H1 (cell line): ENCODE results near the gene AGAP3. TPM values are rescaled to one million over a fixed set of nuclear protein-coding genes. Genes with fewer than 3 reads are reported as not detected.

Source experiments
- CTCF ChIA-PET: fragments of 300-600 bp; sonication (Branson Sonifier 250); formaldehyde crosslinking; loops from one replicate; lab custom pipeline; 2021; ENCODE audit not compliant: partially characterized antibody; lab: Charles Lee
- POLR2A ChIA-PET: fragments of 300-600 bp; sonication (Branson Sonifier 250); formaldehyde crosslinking; loops from one replicate; lab custom pipeline; 2021; ENCODE audit warnings: inconsistent platforms; ENCODE audit not compliant: partially characterized antibody; lab: Charles Lee
- DNase-seq, 2 experiments: peaks; one replicate each; pipeline versions ENCODE4 v3.0.0 to v3.0.0-alpha.2; 2010 to 2022; ENCODE audit warnings: low spot score in 2 of 2, low read depth in 1 of 2, mixed read lengths in 1 of 2
- FAIRE-seq: peaks from 2 replicates; lab custom pipeline; 2011; peaks lifted over from hg19 to GRCh38; lab: Jason Lieb, UNC
- H2AFZ ChIP-seq: 2 replicates; pipeline ENCODE4 v1.8.1; 2012; ENCODE audit warnings: low read length, inconsistent platforms
- H2AK5ac ChIP-seq: 2 replicates; pipeline ENCODE4 v1.6.1; 2013; ENCODE audit warnings: low read depth, low read length
- H2BK120ac ChIP-seq: replicated peaks from 2 replicates; pipeline ENCODE3; 2013; ENCODE audit warnings: low read depth, low read length, inconsistent platforms
- H2BK12ac ChIP-seq: 2 replicates; pipeline ENCODE4 v1.6.1; 2013; ENCODE audit warnings: low read depth, low read length
- H2BK15ac ChIP-seq: 2 replicates; pipeline ENCODE4 v1.6.1; 2013; ENCODE audit warnings: low read length
- H2BK20ac ChIP-seq: 2 replicates; pipeline ENCODE4 v1.6.1; 2013; ENCODE audit warnings: low read length
- H2BK5ac ChIP-seq: 2 replicates; pipeline ENCODE4 v1.6.1; 2013; ENCODE audit warnings: low read depth, low read length
- H3K14ac ChIP-seq: 2 replicates; pipeline ENCODE4 v1.6.1; 2013; ENCODE audit warnings: inconsistent platforms; ENCODE audit not compliant: insufficient read length
- H3K18ac ChIP-seq: 2 replicates; pipeline ENCODE4 v1.6.1; 2013; ENCODE audit warnings: low read length; ENCODE audit errors: extremely low read depth
- H3K23ac ChIP-seq: 2 replicates; pipeline ENCODE4 v1.6.1; 2013; ENCODE audit warnings: inconsistent platforms; ENCODE audit not compliant: insufficient read length
- H3K23me2 ChIP-seq: 2 replicates; pipeline ENCODE4 v1.6.1; 2013; ENCODE audit warnings: low read depth, low read length
- H3K27ac ChIP-seq: 2 replicates; pipeline ENCODE4 v1.6.1; 2011; ENCODE audit warnings: low read depth, low read length, inconsistent platforms
- H3K27me3 ChIP-seq, 4 experiments: replicated peaks in 1 of 4; 1 replicate in 1 of 4; 2 replicates in 3 of 4; pipeline versions ENCODE4 v1.6.1 to v1.8.1; 2011 to 2013; ENCODE audit warnings: low read length in 3 of 4, mild to moderate bottlenecking in 3 of 4, inconsistent platforms in 2 of 4, mixed read lengths in 2 of 4, moderate library complexity in 1 of 4; ENCODE audit not compliant: control insufficient read depth in 3 of 4, insufficient read depth in 3 of 4; ENCODE audit errors: extremely low read depth in 1 of 4
- H3K36me3 ChIP-seq, 4 experiments: 2 replicates each; pipeline versions ENCODE4 v1.6.1 to v1.8.1; 2011 to 2013; ENCODE audit warnings: mild to moderate bottlenecking in 4 of 4, low read length in 3 of 4, moderate library complexity in 2 of 4, control low read depth in 1 of 4, inconsistent platforms in 1 of 4; ENCODE audit not compliant: insufficient read depth in 4 of 4, control insufficient read depth in 2 of 4
- H3K4ac ChIP-seq: replicated peaks from 2 replicates; pipeline ENCODE3; 2013; ENCODE audit warnings: low read length, low read depth, mixed read lengths, inconsistent platforms; ENCODE audit not compliant: insufficient read length
- H3K4me1 ChIP-seq, 4 experiments: replicated peaks in 1 of 4; 1 replicate in 1 of 4; 2 replicates in 3 of 4; pipeline versions ENCODE4 v1.6.1 to v1.8.1; 2011 to 2013; ENCODE audit warnings: low read length in 3 of 4, inconsistent platforms in 2 of 4, mixed read lengths in 1 of 4; ENCODE audit not compliant: insufficient read depth in 4 of 4, control insufficient read depth in 3 of 4
- H3K4me2 ChIP-seq, 2 experiments: 2 replicates each; pipeline versions ENCODE4 v1.6.1 to v1.8.1; 2011 to 2013; ENCODE audit warnings: low read depth in 2 of 2, low read length in 2 of 2, control low read depth in 1 of 2, inconsistent platforms in 1 of 2, mild to moderate bottlenecking in 1 of 2; ENCODE audit not compliant: insufficient read depth in 1 of 2
- H3K4me3 ChIP-seq, 4 experiments: fragments of 200-600, 300-600 bp in 1 of 4; sonication (generic), shearing (Covaris generic), sonication (Bioruptor Twin) in 1 of 4; 2 replicates each; pipeline versions ENCODE4 v1.5.1 to v1.8.1; 2011 to 2016; ENCODE audit warnings: low read length in 4 of 4, low read depth in 3 of 4, control low read depth in 2 of 4, inconsistent platforms in 2 of 4, mild to moderate bottlenecking in 2 of 4, mixed read lengths in 1 of 4, moderate library complexity in 1 of 4; ENCODE audit not compliant: insufficient read depth in 2 of 4; ENCODE audit errors: extremely low read depth in 1 of 4
- H3K56ac ChIP-seq: replicated peaks from 2 replicates; pipeline ENCODE3; 2013; ENCODE audit warnings: low read depth, mild to moderate bottlenecking, mixed read lengths, low read length, inconsistent platforms; ENCODE audit not compliant: insufficient read length
- H3K79me1 ChIP-seq: 2 replicates; pipeline ENCODE4 v1.6.1; 2013; ENCODE audit warnings: low read depth, low read length, control low read depth
- H3K79me2 ChIP-seq, 2 experiments: 2 replicates each; pipeline versions ENCODE4 v1.6.1 to v1.8.1; 2012 to 2013; ENCODE audit warnings: low read length in 2 of 2, mild to moderate bottlenecking in 2 of 2, inconsistent platforms in 1 of 2; ENCODE audit not compliant: insufficient read depth in 2 of 2, control insufficient read depth in 1 of 2
- H3K9ac ChIP-seq, 4 experiments: replicated peaks in 1 of 4; 1 replicate in 1 of 4; 2 replicates in 3 of 4; pipeline versions ENCODE4 v1.6.1 to v1.8.1; 2011 to 2013; ENCODE audit warnings: low read depth in 3 of 4, low read length in 3 of 4, control low read depth in 2 of 4, mild to moderate bottlenecking in 2 of 4, moderate library complexity in 2 of 4, inconsistent platforms in 1 of 4; ENCODE audit errors: extremely low read depth in 1 of 4
- H3K9me3 ChIP-seq, 2 experiments: 2 replicates each; pipeline versions ENCODE4 v1.6.1 to v1.8.1; 2012 to 2013; ENCODE audit warnings: mild to moderate bottlenecking in 2 of 2, moderate library complexity in 2 of 2, control low read depth in 1 of 2, inconsistent platforms in 1 of 2, low read depth in 1 of 2, low read length in 1 of 2, mixed read lengths in 1 of 2; ENCODE audit not compliant: insufficient read depth in 2 of 2
- H4K20me1 ChIP-seq, 2 experiments: replicated peaks in 1 of 2; 2 replicates each; pipeline versions ENCODE3 to v1.8.1; 2011 to 2013; ENCODE audit warnings: inconsistent platforms in 2 of 2, low read length in 2 of 2, mild to moderate bottlenecking in 1 of 2; ENCODE audit not compliant: insufficient read depth in 2 of 2, control insufficient read depth in 1 of 2
- H4K5ac ChIP-seq: 2 replicates; pipeline ENCODE4 v1.6.1; 2013; ENCODE audit warnings: low read length, low read depth, mixed read lengths, inconsistent platforms; ENCODE audit not compliant: insufficient read length
- H4K8ac ChIP-seq: 2 replicates; pipeline ENCODE4 v1.8.0; 2013; ENCODE audit warnings: mild to moderate bottlenecking, moderate library complexity, low read length, inconsistent platforms; ENCODE audit not compliant: insufficient read depth; ENCODE audit errors: extremely low read depth
- H4K91ac ChIP-seq: replicated peaks from 2 replicates; pipeline ENCODE3; 2013; ENCODE audit warnings: low read length, mixed read lengths, inconsistent platforms; ENCODE audit not compliant: insufficient read length
- FOSL1 ChIP-seq: IDR thresholded peaks from 2 replicates; pipeline ENCODE4 v1.6.1; 2011; ENCODE audit warnings: mild to moderate bottlenecking, low read depth, low read length, moderate library complexity; ENCODE audit not compliant: insufficient read depth
- NRF1 ChIP-seq: IDR thresholded peaks from 2 replicates; pipeline ENCODE4 v1.6.1; 2011; ENCODE audit warnings: mild to moderate bottlenecking, low read depth, low read length, improper control_type of control experiment
- RBBP5 ChIP-seq: IDR thresholded peaks from 2 replicates; pipeline ENCODE4 v1.7.1; 2012; ENCODE audit warnings: low read depth, mild to moderate bottlenecking, inconsistent platforms, low read length, moderate library complexity, borderline replicate concordance
- ZNF274 ChIP-seq: IDR thresholded peaks from 2 replicates; pipeline ENCODE4 v1.7.0; 2012; ENCODE audit warnings: low read length, borderline replicate concordance; ENCODE audit errors: extremely low read depth
- WGBS, 2 experiments: shearing (Covaris generic) in 1 of 2; methylation state at CpG; one replicate each; pipeline versions ENCODE4 v1.1.6 to v1.1.7; 2013 to 2015; ENCODE audit warnings: low lambda C conversion rate in 2 of 2, mixed read lengths in 2 of 2, inconsistent platforms in 1 of 2, low coverage in 1 of 2, missing lambda C conversion rate in 1 of 2; ENCODE audit not compliant: insufficient replicate concordance in 2 of 2, insufficient coverage in 1 of 2, insufficient read length in 1 of 2; ENCODE audit errors: extremely low coverage in 1 of 2, missing lambda C conversion rate in 1 of 2; 5-methylcytosine and 5-hydroxymethylcytosine counted together
- polyA plus RNA-seq, 7 experiments: library from polyadenylated mRNA; depleted of rRNA in 3 of 7; stranded (reverse) in 5 of 7; unstranded in 2 of 7; fragments of >200 nt in 5 of 7; fragments of 200-250 nt in 2 of 7; gene quantifications; 1 replicate in 5 of 7; 2 replicates in 1 of 7; 4 replicates in 1 of 7; pipeline versions ENCODE4 v1.2.1 to v1.2.3, GENCODE V29; 2011 to 2013; ENCODE audit warnings: missing spikeins in 2 of 7, mixed read lengths in 2 of 7
- total RNA-seq: library from RNA; stranded (reverse); fragmentation: NEBNext Ultra II Directional; extraction: Animal tissue kit (Norgen Biotek cat#: 25700); gene quantifications from 2 replicates; pipeline ENCODE4 v1.2.1, GENCODE V29; 2021

Gene AGAP3
- total and polyA plus RNA-seq, 2 of the 8 experiments (the other 6 are each of a cell fraction or from before 2014, with no cell fraction given) = 66.4 to 120 TPM

- H2BK5ac ChIP-seq = no peak overlapping the region
- 73% methylated on average over 6 of the region's 8 CpGs; no CpG with 5 or more reads in 1 of the 2 experiments for whole genome bisulfite sequencing, 2 experiments
These were observed 42.4 kb downstream of the AGAP3 start for GRCh38 chr7:151128716-151129115.

More at GRCh38 chr7:151128716-151129115, 42.4 kb downstream of the AGAP3 start:
- H3K14ac ChIP-seq = no peak overlapping the region
- POLR2A ChIA-PET = interaction anchor here (1.1 to 1.2 kb wide), 2 partner anchors 28 to 90 kb away, joined by 3 to 4 read pairs; no protein-coding TSS in a partner anchor
- no peak overlapping the region for H3K4me3 ChIP-seq
- H2BK15ac ChIP-seq = no peak overlapping the region
- FAIRE-seq (no peak), DNase-seq (no peak)
- H3K4ac ChIP-seq = no peak overlapping the region
- H2BK120ac ChIP-seq = no peak overlapping the region
- peaks cover 5% of the 10 kb centered on the region; the same call in 1 of the 2 replicates for H3K23me2 ChIP-seq
- no peak overlapping the region for H4K8ac ChIP-seq
- no peak overlapping the region for H3K9ac ChIP-seq
- H3K36me3 ChIP-seq = peaks cover 0 to 4% (median 0%) of the 10 kb centered on the region in 4 experiments; a peak in 2 of 8 replicates
- H3K56ac ChIP-seq = no peak overlapping the region
- CTCF ChIA-PET = interaction anchor here (0.6 to 11.7 kb wide), 9 partner anchors 14 to 332 kb away, joined by 3 to 197 read pairs (median 4); no protein-coding TSS in a partner anchor
- H3K27me3 ChIP-seq = peaks cover 0 to 13% (median 4%) of the 10 kb centered on the region in 4 experiments; a peak in 5 of 7 replicates
- peaks cover 8 to 26% of the 10 kb centered on the region in 2 experiments for H4K20me1 ChIP-seq
- no peaks in the 10 kb centered on the region for H3K9me3 ChIP-seq
- H2AK5ac ChIP-seq = no peak overlapping the region
- no peak overlapping the region for H2BK12ac ChIP-seq
- H3K4me2 ChIP-seq = no peak overlapping the region
- no peaks in the 10 kb centered on the region for H3K79me1 ChIP-seq
- no peak overlapping the region for H3K18ac ChIP-seq
- H3K23ac ChIP-seq = no peak overlapping the region
- H4K5ac ChIP-seq = no peak overlapping the region
- TF ChIP-seq RBBP5 (no peak), NRF1 (no peak), ZNF274 (no peak), FOSL1 (no peak)
- no peak overlapping the region for H4K91ac ChIP-seq
- no peak overlapping the region for H2AFZ ChIP-seq
- no peak overlapping the region for H2BK20ac ChIP-seq
- H3K4me1 ChIP-seq = peaks cover 0 to 18% (median 7%) of the 10 kb centered on the region in 4 experiments; a peak in 6 of 7 replicates
- H3K27ac ChIP-seq = no peak overlapping the region
- H3K79me2 ChIP-seq = no peaks in the 10 kb centered on the region
